ENCODE results near the gene TRIM65.

The TRIM65 gene

GRCh38 chr17:75917917-75918445, 21.2 kb upstream of the TRIM65 start:
- H3K4me1 ChIP-seq (ENCODE audit: control insufficient read depth in 5 of 5, insufficient read depth in 5 of 5, low read length in 5 of 5): peaks cover 0 to 5% (median 0%) of the 10 kb centered on the region in 5 donors
- no peaks in the 10 kb centered on the region for H3K27me3 ChIP-seq (ENCODE audit: control insufficient read depth in 5 of 5, insufficient read depth in 4 of 5, low read length in 5 of 5)
- H3K36me3 ChIP-seq (ENCODE audit: control insufficient read depth in 5 of 5, insufficient read depth in 5 of 5, low read length in 5 of 5): peaks cover 0 to 45% (median 26%) of the 10 kb centered on the region in 5 donors
- H3K27ac ChIP-seq (ENCODE audit: low read depth, low read length): no peak overlapping the region
- no peaks in the 10 kb centered on the region for H3K9me3 ChIP-seq (ENCODE audit: control insufficient read depth in 5 of 5, low read length in 5 of 5)
- no peak overlapping the region for H3K4me3 ChIP-seq (ENCODE audit: low read depth in 1 of 5, low read length in 5 of 5)
- no peak overlapping the region for H3K9ac ChIP-seq (ENCODE audit: low read length in 5 of 5)

- peaks cover 0 to 42% (median 25%) of the 10 kb centered on the region in 5 donors for H3K36me3 ChIP-seq (ENCODE audit: control insufficient read depth in 5 of 5, insufficient read depth in 5 of 5, low read length in 5 of 5)
- H3K4me3 ChIP-seq (ENCODE audit: low read depth in 1 of 5, low read length in 5 of 5): no peak overlapping the region
- no peak overlapping the region for H3K27ac ChIP-seq (ENCODE audit: low read depth, low read length)
- peaks cover 0 to 5% (median 0%) of the 10 kb centered on the region in 5 donors for H3K4me1 ChIP-seq (ENCODE audit: control insufficient read depth in 5 of 5, insufficient read depth in 5 of 5, low read length in 5 of 5)
- H3K9ac ChIP-seq (ENCODE audit: low read length in 5 of 5): no peak overlapping the region
- no peaks in the 10 kb centered on the region for H3K27me3 ChIP-seq (ENCODE audit: control insufficient read depth in 5 of 5, insufficient read depth in 4 of 5, low read length in 5 of 5)
- no peaks in the 10 kb centered on the region for H3K9me3 ChIP-seq (ENCODE audit: control insufficient read depth in 5 of 5, low read length in 5 of 5)
Observed at GRCh38 chr17:75917141-75917916, 20.6 kb upstream of the TRIM65 start.

- H3K9ac ChIP-seq (ENCODE audit: low read length in 5 of 5): no peak overlapping the region
- no peaks in the 10 kb centered on the region for H3K27me3 ChIP-seq (ENCODE audit: control insufficient read depth in 5 of 5, insufficient read depth in 4 of 5, low read length in 5 of 5)
- peaks cover 0 to 53% (median 26%) of the 10 kb centered on the region in 5 donors for H3K36me3 ChIP-seq (ENCODE audit: control insufficient read depth in 5 of 5, insufficient read depth in 5 of 5, low read length in 5 of 5)
- H3K4me1 ChIP-seq (ENCODE audit: control insufficient read depth in 5 of 5, insufficient read depth in 5 of 5, low read length in 5 of 5): peaks cover 0 to 4% (median 0%) of the 10 kb centered on the region in 5 donors
- no peaks in the 10 kb centered on the region for H3K9me3 ChIP-seq (ENCODE audit: control insufficient read depth in 5 of 5, low read length in 5 of 5)
- no peak overlapping the region for H3K27ac ChIP-seq (ENCODE audit: low read depth, low read length)
- H3K4me3 ChIP-seq (ENCODE audit: low read depth in 1 of 5, low read length in 5 of 5): no peak overlapping the region
Observed at GRCh38 chr17:75915268-75915667, 18.5 kb upstream of the TRIM65 start.

- H3K9ac ChIP-seq (ENCODE audit: low read length in 5 of 5): no peak overlapping the region
- no peaks in the 10 kb centered on the region for H3K9me3 ChIP-seq (ENCODE audit: control insufficient read depth in 5 of 5, low read length in 5 of 5)
- H3K27ac ChIP-seq (ENCODE audit: low read depth, low read length): no peak overlapping the region
- H3K4me3 ChIP-seq (ENCODE audit: low read depth in 1 of 5, low read length in 5 of 5): no peak overlapping the region
- peaks cover 0 to 48% (median 24%) of the 10 kb centered on the region in 5 donors for H3K36me3 ChIP-seq (ENCODE audit: control insufficient read depth in 5 of 5, insufficient read depth in 5 of 5, low read length in 5 of 5)
- peaks cover 0 to 4% (median 0%) of the 10 kb centered on the region in 5 donors for H3K4me1 ChIP-seq (ENCODE audit: control insufficient read depth in 5 of 5, insufficient read depth in 5 of 5, low read length in 5 of 5)
- H3K27me3 ChIP-seq (ENCODE audit: control insufficient read depth in 5 of 5, insufficient read depth in 4 of 5, low read length in 5 of 5): no peaks in the 10 kb centered on the region
Observed at GRCh38 chr17:75914643-75915267, 18.0 kb upstream of the TRIM65 start.

- H3K36me3 ChIP-seq (ENCODE audit: control insufficient read depth in 5 of 5, insufficient read depth in 5 of 5, low read length in 5 of 5): peaks cover 0 to 41% (median 17%) of the 10 kb centered on the region in 5 donors
Observed at GRCh38 chr17:75913537-75914210, 16.9 kb upstream of the TRIM65 start.

GRCh38 chr17:75910699-75911098, 13.9 kb upstream of the TRIM65 start:
- no peaks in the 10 kb centered on the region for H3K9me3 ChIP-seq (ENCODE audit: control insufficient read depth in 5 of 5, low read length in 5 of 5)
- no peak overlapping the region for H3K9ac ChIP-seq (ENCODE audit: low read length in 5 of 5)
- H3K4me3 ChIP-seq (ENCODE audit: low read depth in 1 of 5, low read length in 5 of 5): no peak overlapping the region
- H3K27me3 ChIP-seq (ENCODE audit: control insufficient read depth in 5 of 5, insufficient read depth in 4 of 5, low read length in 5 of 5): no peaks in the 10 kb centered on the region
- H3K4me1 ChIP-seq (ENCODE audit: control insufficient read depth in 5 of 5, insufficient read depth in 5 of 5, low read length in 5 of 5): peaks cover 0 to 4% (median 0%) of the 10 kb centered on the region in 5 donors
- no peak overlapping the region for H3K27ac ChIP-seq (ENCODE audit: low read depth, low read length)
- peaks cover 0 to 31% (median 12%) of the 10 kb centered on the region in 5 donors for H3K36me3 ChIP-seq (ENCODE audit: control insufficient read depth in 5 of 5, insufficient read depth in 5 of 5, low read length in 5 of 5)

More at GRCh38 chr17:75913537-75914210, 16.9 kb upstream of the TRIM65 start:
- Histone ChIP-seq H3K9me3 (ENCODE audit: control insufficient read depth in 5 of 5, low read length in 5 of 5) (no peaks in the 10 kb centered on the region), H3K9ac (ENCODE audit: low read length in 5 of 5) (no peak overlapping the region), H3K27me3 (ENCODE audit: control insufficient read depth in 5 of 5, insufficient read depth in 4 of 5, low read length in 5 of 5) (no peaks in the 10 kb centered on the region), H3K4me1 (ENCODE audit: control insufficient read depth in 5 of 5, insufficient read depth in 5 of 5, low read length in 5 of 5) (peaks cover 0 to 4% (median 0%) of the 10 kb centered on the region in 5 donors), H3K4me3 (ENCODE audit: low read depth in 1 of 5, low read length in 5 of 5) (no peak overlapping the region), H3K27ac (ENCODE audit: low read depth, low read length) (no peak overlapping the region)

- H3K27me3 ChIP-seq (ENCODE audit: control insufficient read depth in 5 of 5, insufficient read depth in 4 of 5, low read length in 5 of 5): no peaks in the 10 kb centered on the region
- no peak overlapping the region for H3K9ac ChIP-seq (ENCODE audit: low read length in 5 of 5)
- peaks cover 0 to 4% (median 0%) of the 10 kb centered on the region in 5 donors for H3K4me1 ChIP-seq (ENCODE audit: control insufficient read depth in 5 of 5, insufficient read depth in 5 of 5, low read length in 5 of 5)
- no peak overlapping the region for H3K4me3 ChIP-seq (ENCODE audit: low read depth in 1 of 5, low read length in 5 of 5)
- H3K27ac ChIP-seq (ENCODE audit: low read depth, low read length): no peak overlapping the region
- peaks cover 0 to 28% (median 10%) of the 10 kb centered on the region in 5 donors for H3K36me3 ChIP-seq (ENCODE audit: control insufficient read depth in 5 of 5, insufficient read depth in 5 of 5, low read length in 5 of 5)
- no peaks in the 10 kb centered on the region for H3K9me3 ChIP-seq (ENCODE audit: control insufficient read depth in 5 of 5, low read length in 5 of 5)
Observed at GRCh38 chr17:75909812-75910274, 13.1 kb upstream of the TRIM65 start.

GRCh38 chr17:75909051-75909811, 12.5 kb upstream of the TRIM65 start:
- Histone ChIP-seq H3K27me3 (ENCODE audit: control insufficient read depth in 5 of 5, insufficient read depth in 4 of 5, low read length in 5 of 5) (no peaks in the 10 kb centered on the region), H3K27ac (ENCODE audit: low read depth, low read length) (no peak overlapping the region), H3K4me1 (ENCODE audit: control insufficient read depth in 5 of 5, insufficient read depth in 5 of 5, low read length in 5 of 5) (peaks cover 0 to 6% (median 3%) of the 10 kb centered on the region in 5 donors), H3K4me3 (ENCODE audit: low read depth in 1 of 5, low read length in 5 of 5) (no peak overlapping the region), H3K36me3 (ENCODE audit: control insufficient read depth in 5 of 5, insufficient read depth in 5 of 5, low read length in 5 of 5) (peaks cover 0 to 22% (median 6%) of the 10 kb centered on the region in 5 donors), H3K9me3 (ENCODE audit: control insufficient read depth in 5 of 5, low read length in 5 of 5) (no peaks in the 10 kb centered on the region), H3K9ac (ENCODE audit: low read length in 5 of 5) (no peak overlapping the region)

- Histone ChIP-seq H3K9me3 (ENCODE audit: control insufficient read depth in 5 of 5, low read length in 5 of 5) (no peaks in the 10 kb centered on the region), H3K4me1 (ENCODE audit: control insufficient read depth in 5 of 5, insufficient read depth in 5 of 5, low read length in 5 of 5) (peaks cover 2 to 12% (median 10%) of the 10 kb centered on the region in 5 donors), H3K27ac (ENCODE audit: low read depth, low read length) (no peak overlapping the region), H3K9ac (ENCODE audit: low read length in 5 of 5) (no peak overlapping the region), H3K27me3 (ENCODE audit: control insufficient read depth in 5 of 5, insufficient read depth in 4 of 5, low read length in 5 of 5) (no peaks in the 10 kb centered on the region), H3K36me3 (ENCODE audit: control insufficient read depth in 5 of 5, insufficient read depth in 5 of 5, low read length in 5 of 5) (peaks cover 0 to 14% (median 0%) of the 10 kb centered on the region in 5 donors), H3K4me3 (ENCODE audit: low read depth in 1 of 5, low read length in 5 of 5) (no peak overlapping the region)
Observed at GRCh38 chr17:75908201-75908600, 11.4 kb upstream of the TRIM65 start.

Data from subcutaneous abdominal adipose tissue (tissue), 5 donors.